HUES48 (cell line): ENCODE measurements around the gene PLAC1.

Experiments used
- H3K27ac ChIP-seq: one replicate; pipeline ENCODE4 v1.7.0; 2013; ENCODE audit warnings: low read depth, low read length, inconsistent platforms
- H3K27me3 ChIP-seq: 2 replicates; pipeline ENCODE4 v1.6.1; 2013; ENCODE audit warnings: mild to moderate bottlenecking, low read length; ENCODE audit not compliant: control insufficient read depth, insufficient read depth
- H3K36me3 ChIP-seq: 2 replicates; pipeline ENCODE4 v1.6.1; 2013; ENCODE audit warnings: low read length; ENCODE audit not compliant: control insufficient read depth, insufficient read depth
- H3K4me1 ChIP-seq: 2 replicates; pipeline ENCODE4 v1.6.1; 2013; ENCODE audit warnings: mild to moderate bottlenecking, low read length; ENCODE audit not compliant: control insufficient read depth, insufficient read depth
- H3K4me3 ChIP-seq: 2 replicates; pipeline ENCODE4 v1.5.1; 2013; ENCODE audit warnings: mild to moderate bottlenecking, low read depth, low read length
- H3K9ac ChIP-seq: 2 replicates; pipeline ENCODE4 v1.6.1; 2013; ENCODE audit warnings: mild to moderate bottlenecking, low read depth, low read length, moderate library complexity
- H3K9me3 ChIP-seq: 2 replicates; pipeline ENCODE4 v1.6.1; 2013; ENCODE audit warnings: low read length; ENCODE audit not compliant: control insufficient read depth, insufficient read depth

PLAC1 gene

DNA sequence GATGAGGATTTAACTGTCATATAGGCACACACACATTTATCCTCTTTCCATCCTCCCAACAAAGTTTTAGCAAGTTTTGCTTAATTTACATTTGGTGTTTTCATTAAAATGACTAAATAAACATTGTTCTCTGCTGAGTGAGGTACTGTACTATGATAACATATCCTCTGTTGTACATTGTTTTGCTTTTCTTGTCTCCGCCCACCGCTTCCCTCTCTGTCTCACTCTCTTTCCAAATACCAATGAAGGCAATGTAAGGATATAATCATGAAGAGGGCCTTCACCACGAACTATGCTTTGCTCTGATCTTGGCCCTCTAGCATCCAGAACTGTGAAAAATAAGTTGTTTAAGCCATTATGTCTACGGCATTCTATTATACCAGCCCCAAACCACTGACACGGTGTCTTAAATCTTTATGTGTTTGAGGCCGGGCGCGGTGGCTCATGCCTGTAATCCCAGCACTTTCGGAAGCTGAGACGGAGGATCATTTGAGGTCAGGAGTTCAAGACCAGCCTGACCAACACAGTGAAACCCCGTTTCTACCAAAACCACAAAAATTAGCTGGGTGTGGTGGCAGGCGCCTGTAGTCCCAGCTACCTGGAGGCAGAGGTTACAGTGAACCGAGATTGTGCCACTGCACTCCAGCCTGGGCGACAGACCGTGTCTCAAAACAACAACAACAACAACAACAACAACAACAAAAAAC is 133.0 kb downstream of the PLAC1 start:
- Histone ChIP-seq H3K36me3 (no peaks in the 10 kb centered on the region), H3K9ac (no peak overlapping the region), H3K4me3 (no peak overlapping the region), H3K9me3 (no peaks in the 10 kb centered on the region), H3K27me3 (no peaks in the 10 kb centered on the region; the same call in none of the 2 replicates), H3K27ac (no peak overlapping the region), H3K4me1 (peaks cover 6% of the 10 kb centered on the region)

DNA sequence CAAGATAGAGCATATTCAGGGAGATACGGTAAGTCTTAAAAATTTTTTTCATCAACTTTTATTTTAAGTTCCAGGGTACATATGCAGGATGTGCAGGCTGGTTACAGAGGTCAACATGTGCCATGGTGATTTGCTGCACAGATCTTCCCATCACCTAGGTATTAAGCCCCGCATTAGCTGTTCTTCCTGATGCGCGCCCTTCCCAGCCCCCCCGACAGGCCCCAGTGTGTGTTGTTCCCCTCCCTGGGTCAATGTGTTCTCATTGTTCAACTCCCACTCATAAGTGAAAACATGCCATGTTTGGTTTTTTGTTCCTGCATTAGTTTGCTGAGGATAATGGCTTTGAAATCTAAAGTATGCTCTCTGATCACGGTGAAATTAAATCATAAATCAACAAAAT is 134.1 kb downstream of the PLAC1 start:
- H3K27ac ChIP-seq: no peak overlapping the region

DNA sequence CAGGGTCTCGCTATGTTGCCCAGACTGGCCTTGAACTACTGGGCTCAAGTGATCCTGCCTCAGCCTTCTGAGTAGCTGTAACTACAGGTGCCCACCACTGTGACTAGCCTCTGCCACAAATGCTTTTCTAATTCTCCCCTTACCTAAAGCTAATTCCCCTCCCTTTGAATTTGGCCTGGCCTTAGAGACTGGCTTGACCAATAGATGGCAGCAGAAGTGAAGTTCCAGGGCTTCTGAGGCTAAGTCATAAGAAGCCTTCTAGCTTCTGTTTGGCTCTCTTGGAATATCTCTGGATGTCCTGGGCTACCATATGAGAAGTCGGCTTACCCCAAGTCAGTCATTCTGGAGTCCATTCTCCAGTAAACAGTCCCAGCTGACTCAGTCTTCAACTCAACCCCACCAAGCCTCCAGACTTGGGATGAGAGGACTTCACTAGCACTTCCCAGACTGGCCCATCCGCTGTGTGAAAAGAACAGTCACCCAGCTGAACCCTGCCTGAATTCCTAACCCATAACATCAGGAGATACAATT is 137.3 kb downstream of the PLAC1 start:
- no peak overlapping the region for H3K27ac ChIP-seq
- no peaks in the 10 kb centered on the region for H3K9me3 ChIP-seq
- no peak overlapping the region for H3K9ac ChIP-seq
- H3K4me1 ChIP-seq: no peaks in the 10 kb centered on the region
- no peak overlapping the region for H3K4me3 ChIP-seq
- no peaks in the 10 kb centered on the region; the same call in 1 of the 2 replicates for H3K27me3 ChIP-seq
- no peaks in the 10 kb centered on the region for H3K36me3 ChIP-seq

More for the DNA sequence above, 134.1 kb downstream of the PLAC1 start:
- Histone ChIP-seq H3K4me1 (peaks cover 5% of the 10 kb centered on the region), H3K9me3 (no peaks in the 10 kb centered on the region), H3K9ac (no peak overlapping the region), H3K36me3 (no peaks in the 10 kb centered on the region), H3K4me3 (no peak overlapping the region), H3K27me3 (no peaks in the 10 kb centered on the region; the same call in none of the 2 replicates)
